Measurements from ENCODE around the gene EEF1G.
"Not testable (repeated sequence)": the region's sequence is repeated elsewhere in the genome, so short reads cannot be mapped to it uniquely, and the experiment has no call there.

The EEF1G gene

GRCh38 chr11:62573592-62574362, at the start of gene EEF1G:
TSS of gene EEF1G (minus strand) at chr11:62573891. CDS start at chr11:62573842, 49 bp downstream.
- no peaks in the 10 kb centered on the region for H3K27me3 ChIP-seq (replicated peaks; ENCODE audit: control insufficient read depth, insufficient read depth, low read length)
- H3K4me3 ChIP-seq (replicated peaks; ENCODE audit: low read depth, low read length) = peak within 1 kb of the TSS; percentile 85
- peak; percentile 99 for DNase-seq (ENCODE audit: extremely low read depth, insufficient read length)
- peaks cover 28% of the 10 kb centered on the region for H3K36me3 ChIP-seq (ENCODE audit: control insufficient read depth, insufficient read depth, low read length)
- TF ChIP-seq CTCF (IDR thresholded peaks at IDR 0.05; ENCODE audit: insufficient read depth, low read length, poor library complexity, severe bottlenecking) = no peak

GRCh38 chr11:62622476-62623089, 48.9 kb upstream of the EEF1G start:
- DNase-seq (ENCODE audit: extremely low read depth, insufficient read length) = no peak
- no peak for TF ChIP-seq CTCF (IDR thresholded peaks at IDR 0.05; ENCODE audit: insufficient read depth, low read length, poor library complexity, severe bottlenecking)
- H3K36me3 ChIP-seq (ENCODE audit: control insufficient read depth, insufficient read depth, low read length) = peaks cover 16% of the 10 kb centered on the region
- H3K4me3 ChIP-seq (replicated peaks; ENCODE audit: low read depth, low read length) = no peak overlapping the region
- H3K27me3 ChIP-seq (replicated peaks; ENCODE audit: control insufficient read depth, insufficient read depth, low read length) = no peaks in the 10 kb centered on the region

GRCh38 chr11:62621567-62622470, 48.1 kb upstream of the EEF1G start, which contains the start of gene B3GAT3:
TSS of gene B3GAT3 (minus strand) at chr11:62621986. CDS start at chr11:62621947, 39 bp downstream.
- peak; percentile 100 for DNase-seq (ENCODE audit: extremely low read depth, insufficient read length)
- TF ChIP-seq CTCF (IDR thresholded peaks at IDR 0.05; ENCODE audit: insufficient read depth, low read length, poor library complexity, severe bottlenecking) = no peak
- peaks cover 13% of the 10 kb centered on the region for H3K36me3 ChIP-seq (ENCODE audit: control insufficient read depth, insufficient read depth, low read length)
- H3K4me3 ChIP-seq (replicated peaks; ENCODE audit: low read depth, low read length) = peak within 1 kb of the TSS; percentile 99
- no peaks in the 10 kb centered on the region for H3K27me3 ChIP-seq (replicated peaks; ENCODE audit: control insufficient read depth, insufficient read depth, low read length)

GRCh38 chr11:62621027-62621566, 47.4 kb upstream of the EEF1G start:
- H3K36me3 ChIP-seq (ENCODE audit: control insufficient read depth, insufficient read depth, low read length) = peaks cover 11% of the 10 kb centered on the region
- H3K27me3 ChIP-seq (replicated peaks; ENCODE audit: control insufficient read depth, insufficient read depth, low read length) = no peaks in the 10 kb centered on the region
- no peak for DNase-seq (ENCODE audit: extremely low read depth, insufficient read length)
- H3K4me3 ChIP-seq (replicated peaks; ENCODE audit: low read depth, low read length) = peak overlapping the region; percentile 99
- TF ChIP-seq CTCF (IDR thresholded peaks at IDR 0.05; ENCODE audit: insufficient read depth, low read length, poor library complexity, severe bottlenecking) = no peak

GRCh38 chr11:62616957-62617356, 43.3 kb upstream of the EEF1G start:
- H3K36me3 ChIP-seq (ENCODE audit: control insufficient read depth, insufficient read depth, low read length); DNase-seq (ENCODE audit: extremely low read depth, insufficient read length); H3K4me3 ChIP-seq (replicated peaks; ENCODE audit: low read depth, low read length); H3K27me3 ChIP-seq (replicated peaks; ENCODE audit: control insufficient read depth, insufficient read depth, low read length): not testable (repeated sequence)

Data from GM06990 (cell line).